ENCODE data around the gene PNLIPRP2. TPM values are rescaled to one million over a fixed set of nuclear protein-coding genes. Genes with fewer than 3 reads are reported as not detected.

Gene PNLIPRP2
- total RNA-seq (not detected), polyA plus RNA-seq (0.25 TPM)
- long read RNA-seq, donor 1, result 0 reads
- long read RNA-seq, donor 2, result 0 reads
- long read RNA-seq, donor 3, result 0 reads
- long read RNA-seq, donor 4, result 0 reads
- long read RNA-seq, donor 5, result 0 reads
- long read RNA-seq, donor 6, result 0 reads
- long read RNA-seq, donor 7, result 0 reads
- long read RNA-seq, donor 8, result 0 reads
- long read RNA-seq, donor 9, result 0 reads
- long read RNA-seq, donor 10, result 0 reads

- no peak for DNase-seq (ENCODE audit: low read depth in 6 of 9, low spot score in 9 of 9)
Observed at GRCh38 chr10:116620423-116621400, at the start of gene PNLIPRP2. Gene PNLIPRP2 (plus strand): TSS chr10:116620953.

GRCh38 chr10:116574797-116575196 is 46.0 kb upstream of the PNLIPRP2 start:
- Histone ChIP-seq H3K4me1 (ENCODE audit: control insufficient read depth in 2 of 2, insufficient read depth in 2 of 2, low read length in 2 of 2) (no peaks in the 10 kb centered on the region), H3K9me3 (ENCODE audit: control insufficient read depth in 2 of 2, insufficient read depth in 1 of 2, low read length in 1 of 2) (no peaks in the 10 kb centered on the region), H3K36me3 (ENCODE audit: control insufficient read depth in 2 of 2, insufficient read depth in 2 of 2, low read length in 1 of 2) (no peaks in the 10 kb centered on the region), H3K27ac (ENCODE audit: low read depth in 1 of 2, low read length in 1 of 2) (no peak overlapping the region), H3K27me3 (ENCODE audit: control insufficient read depth in 2 of 2, insufficient read depth in 1 of 2, low read length in 1 of 2) (no peaks in the 10 kb centered on the region), H3K4me3 (ENCODE audit: low read length in 2 of 2) (no peak overlapping the region)
- WGBS, result 92% methylated on average over 3 of the region's 3 CpGs
- DNase-seq (ENCODE audit: low read depth in 6 of 9, low spot score in 9 of 9), result no peak

More at GRCh38 chr10:116620423-116621400, at the start of gene PNLIPRP2:
- Histone ChIP-seq H3K27ac (ENCODE audit: low read depth in 1 of 2, low read length in 1 of 2) (no peak within 1 kb of the TSS), H3K4me1 (ENCODE audit: control insufficient read depth in 2 of 2, insufficient read depth in 2 of 2, low read length in 2 of 2) (no peaks in the 10 kb centered on the region), H3K4me3 (ENCODE audit: low read length in 2 of 2) (no peak within 1 kb of the TSS), H3K27me3 (ENCODE audit: control insufficient read depth in 2 of 2, insufficient read depth in 1 of 2, low read length in 1 of 2) (peaks cover 0 to 2% of the 10 kb centered on the region in 2 donors), H3K36me3 (ENCODE audit: control insufficient read depth in 2 of 2, insufficient read depth in 2 of 2, low read length in 1 of 2) (no peaks in the 10 kb centered on the region), H3K9me3 (ENCODE audit: control insufficient read depth in 2 of 2, insufficient read depth in 1 of 2, low read length in 1 of 2) (no peaks in the 10 kb centered on the region)
- WGBS, result 88% methylated on average over 20 of the region's 20 CpGs

- H3K27ac ChIP-seq (ENCODE audit: low read depth in 1 of 2, low read length in 1 of 2), result no peak overlapping the region
- H3K9me3 ChIP-seq (ENCODE audit: control insufficient read depth in 2 of 2, insufficient read depth in 1 of 2, low read length in 1 of 2), result no peaks in the 10 kb centered on the region
- no peaks in the 10 kb centered on the region for H3K27me3 ChIP-seq (ENCODE audit: control insufficient read depth in 2 of 2, insufficient read depth in 1 of 2, low read length in 1 of 2)
- DNase-seq (ENCODE audit: low read depth in 6 of 9, low spot score in 9 of 9), result no peak
- no peaks in the 10 kb centered on the region for H3K36me3 ChIP-seq (ENCODE audit: control insufficient read depth in 2 of 2, insufficient read depth in 2 of 2, low read length in 1 of 2)
- no peak overlapping the region for H3K4me3 ChIP-seq (ENCODE audit: low read length in 2 of 2)
- 95% methylated on average over 8 of the region's 8 CpGs for WGBS
- H3K4me1 ChIP-seq (ENCODE audit: control insufficient read depth in 2 of 2, insufficient read depth in 2 of 2, low read length in 2 of 2), result no peaks in the 10 kb centered on the region
Observed at GRCh38 chr10:116587878-116588591, 32.7 kb upstream of the PNLIPRP2 start.

- no peaks in the 10 kb centered on the region for H3K36me3 ChIP-seq (ENCODE audit: control insufficient read depth in 2 of 2, insufficient read depth in 2 of 2, low read length in 1 of 2)
- no peaks in the 10 kb centered on the region for H3K9me3 ChIP-seq (ENCODE audit: control insufficient read depth in 2 of 2, insufficient read depth in 1 of 2, low read length in 1 of 2)
- H3K27ac ChIP-seq (ENCODE audit: low read depth in 1 of 2, low read length in 1 of 2), result no peak overlapping the region
- DNase-seq (ENCODE audit: low read depth in 6 of 9, low spot score in 9 of 9), result no peak
- 95% methylated on average over 2 of the region's 2 CpGs for WGBS
- H3K27me3 ChIP-seq (ENCODE audit: control insufficient read depth in 2 of 2, insufficient read depth in 1 of 2, low read length in 1 of 2), result no peaks in the 10 kb centered on the region
- H3K4me3 ChIP-seq (ENCODE audit: low read length in 2 of 2), result no peak overlapping the region
- no peaks in the 10 kb centered on the region for H3K4me1 ChIP-seq (ENCODE audit: control insufficient read depth in 2 of 2, insufficient read depth in 2 of 2, low read length in 2 of 2)
Observed at GRCh38 chr10:116588995-116589394, 31.8 kb upstream of the PNLIPRP2 start.

GRCh38 chr10:116589926-116590325 is 30.8 kb upstream of the PNLIPRP2 start:
- no peak for DNase-seq (ENCODE audit: low read depth in 6 of 9, low spot score in 9 of 9)
- no peaks in the 10 kb centered on the region for H3K9me3 ChIP-seq (ENCODE audit: control insufficient read depth in 2 of 2, insufficient read depth in 1 of 2, low read length in 1 of 2)
- H3K4me1 ChIP-seq (ENCODE audit: control insufficient read depth in 2 of 2, insufficient read depth in 2 of 2, low read length in 2 of 2), result no peaks in the 10 kb centered on the region
- WGBS, result 89% methylated on average over 2 of the region's 2 CpGs
- H3K27me3 ChIP-seq (ENCODE audit: control insufficient read depth in 2 of 2, insufficient read depth in 1 of 2, low read length in 1 of 2), result no peaks in the 10 kb centered on the region
- H3K27ac ChIP-seq (ENCODE audit: low read depth in 1 of 2, low read length in 1 of 2), result no peak overlapping the region
- H3K36me3 ChIP-seq (ENCODE audit: control insufficient read depth in 2 of 2, insufficient read depth in 2 of 2, low read length in 1 of 2), result no peaks in the 10 kb centered on the region
- no peak overlapping the region for H3K4me3 ChIP-seq (ENCODE audit: low read length in 2 of 2)

- Histone ChIP-seq H3K4me3 (ENCODE audit: low read length in 2 of 2) (no peak within 1 kb of the TSS), H3K4me1 (ENCODE audit: control insufficient read depth in 2 of 2, insufficient read depth in 2 of 2, low read length in 2 of 2) (no peaks in the 10 kb centered on the region), H3K9me3 (ENCODE audit: control insufficient read depth in 2 of 2, insufficient read depth in 1 of 2, low read length in 1 of 2) (no peaks in the 10 kb centered on the region), H3K36me3 (ENCODE audit: control insufficient read depth in 2 of 2, insufficient read depth in 2 of 2, low read length in 1 of 2) (no peaks in the 10 kb centered on the region), H3K27ac (ENCODE audit: low read depth in 1 of 2, low read length in 1 of 2) (no peak within 1 kb of the TSS), H3K27me3 (ENCODE audit: control insufficient read depth in 2 of 2, insufficient read depth in 1 of 2, low read length in 1 of 2) (no peaks in the 10 kb centered on the region)
- WGBS, result 90% methylated on average over 9 of the region's 9 CpGs
- DNase-seq (ENCODE audit: low read depth in 6 of 9, low spot score in 9 of 9), result no peak
Observed at GRCh38 chr10:116590590-116591444, 29.9 kb upstream of the PNLIPRP2 start, which contains the start of gene PNLIPRP1. Gene PNLIPRP1 (plus strand): TSS chr10:116590959. CDS start chr10:116591130, 171 bp downstream.

- H3K4me3 ChIP-seq (ENCODE audit: low read length in 2 of 2), result no peak overlapping the region
- H3K36me3 ChIP-seq (ENCODE audit: control insufficient read depth in 2 of 2, insufficient read depth in 2 of 2, low read length in 1 of 2), result no peaks in the 10 kb centered on the region
- no peak overlapping the region for H3K27ac ChIP-seq (ENCODE audit: low read depth in 1 of 2, low read length in 1 of 2)
- H3K4me1 ChIP-seq (ENCODE audit: control insufficient read depth in 2 of 2, insufficient read depth in 2 of 2, low read length in 2 of 2), result no peaks in the 10 kb centered on the region
- no peak for DNase-seq (ENCODE audit: low read depth in 6 of 9, low spot score in 9 of 9)
- WGBS, result 96% methylated on average over 5 of the region's 5 CpGs
- no peaks in the 10 kb centered on the region for H3K27me3 ChIP-seq (ENCODE audit: control insufficient read depth in 2 of 2, insufficient read depth in 1 of 2, low read length in 1 of 2)
- no peaks in the 10 kb centered on the region for H3K9me3 ChIP-seq (ENCODE audit: control insufficient read depth in 2 of 2, insufficient read depth in 1 of 2, low read length in 1 of 2)
Observed at GRCh38 chr10:116593139-116593740, 27.5 kb upstream of the PNLIPRP2 start.

- 93% methylated on average over 7 of the region's 7 CpGs for WGBS
- Histone ChIP-seq H3K36me3 (ENCODE audit: control insufficient read depth in 2 of 2, insufficient read depth in 2 of 2, low read length in 1 of 2) (no peaks in the 10 kb centered on the region), H3K9me3 (ENCODE audit: control insufficient read depth in 2 of 2, insufficient read depth in 1 of 2, low read length in 1 of 2) (no peaks in the 10 kb centered on the region), H3K4me1 (ENCODE audit: control insufficient read depth in 2 of 2, insufficient read depth in 2 of 2, low read length in 2 of 2) (no peaks in the 10 kb centered on the region), H3K27ac (ENCODE audit: low read depth in 1 of 2, low read length in 1 of 2) (no peak overlapping the region), H3K4me3 (ENCODE audit: low read length in 2 of 2) (no peak overlapping the region), H3K27me3 (ENCODE audit: control insufficient read depth in 2 of 2, insufficient read depth in 1 of 2, low read length in 1 of 2) (no peaks in the 10 kb centered on the region)
- no peak for DNase-seq (ENCODE audit: low read depth in 6 of 9, low spot score in 9 of 9)
Observed at GRCh38 chr10:116594525-116595035, 26.2 kb upstream of the PNLIPRP2 start.
